IPS-20b (cell line): ENCODE data around the gene LRRC70.
A peak's percentile ranks its signal among the peaks of the same experiment; 100 is the strongest.

ENCODE experiments used
- H3K27ac ChIP-seq: one replicate; pipeline ENCODE4 v1.5.1; 2013; ENCODE audit warnings: low read length
- H3K27me3 ChIP-seq: 2 replicates; pipeline ENCODE4 v1.6.1; 2013; ENCODE audit warnings: mild to moderate bottlenecking, low read length, inconsistent platforms; ENCODE audit not compliant: insufficient read depth
- H3K36me3 ChIP-seq: 2 replicates; pipeline ENCODE4 v1.6.1; 2013; ENCODE audit warnings: low read depth, mild to moderate bottlenecking, inconsistent platforms, low read length, moderate library complexity; ENCODE audit not compliant: insufficient read depth
- H3K4me1 ChIP-seq: 2 replicates; pipeline ENCODE4 v1.6.1; 2013; ENCODE audit warnings: mild to moderate bottlenecking, control low read depth, inconsistent platforms, low read length, moderate library complexity; ENCODE audit not compliant: insufficient read depth
- H3K4me3 ChIP-seq: 2 replicates; pipeline ENCODE4 v1.5.1; 2013; ENCODE audit warnings: mild to moderate bottlenecking, low read length, inconsistent platforms
- H3K9ac ChIP-seq: 2 replicates; pipeline ENCODE4 v1.6.1; 2013; ENCODE audit warnings: low read depth, mild to moderate bottlenecking, inconsistent platforms, low read length, moderate library complexity
- H3K9me3 ChIP-seq: 2 replicates; pipeline ENCODE4 v1.6.1; 2013; ENCODE audit warnings: mild to moderate bottlenecking, low read depth, low read length, inconsistent platforms; ENCODE audit not compliant: insufficient read depth

Gene LRRC70

DNA sequence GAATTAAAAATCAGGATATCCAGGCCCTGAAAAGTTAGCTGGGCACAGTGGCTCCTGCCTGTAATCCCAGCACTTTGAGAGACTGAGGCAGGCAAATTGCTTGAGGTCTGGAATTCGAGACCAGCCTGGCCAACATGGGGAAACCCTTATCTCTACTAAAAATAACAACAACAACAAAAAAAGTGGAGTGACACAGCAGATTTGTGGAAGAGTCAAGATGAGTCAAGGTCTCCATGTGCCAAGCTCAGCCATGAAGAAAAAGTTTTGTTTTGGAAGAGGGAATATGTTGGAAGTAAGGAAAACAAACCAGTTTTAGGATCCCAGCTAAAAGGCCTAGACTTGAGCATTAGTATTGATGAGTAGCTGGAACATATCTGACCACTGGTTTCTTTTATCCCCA lies 14.7 kb downstream of the LRRC70 start:
- no peaks in the 10 kb centered on the region for H3K9me3 ChIP-seq
- H3K9ac ChIP-seq = no peak overlapping the region
- H3K27me3 ChIP-seq = no peaks in the 10 kb centered on the region
- no peak overlapping the region for H3K4me3 ChIP-seq
- no peak overlapping the region for H3K27ac ChIP-seq
- peaks cover 22% of the 10 kb centered on the region for H3K36me3 ChIP-seq
- H3K4me1 ChIP-seq = peaks cover 16% of the 10 kb centered on the region

DNA sequence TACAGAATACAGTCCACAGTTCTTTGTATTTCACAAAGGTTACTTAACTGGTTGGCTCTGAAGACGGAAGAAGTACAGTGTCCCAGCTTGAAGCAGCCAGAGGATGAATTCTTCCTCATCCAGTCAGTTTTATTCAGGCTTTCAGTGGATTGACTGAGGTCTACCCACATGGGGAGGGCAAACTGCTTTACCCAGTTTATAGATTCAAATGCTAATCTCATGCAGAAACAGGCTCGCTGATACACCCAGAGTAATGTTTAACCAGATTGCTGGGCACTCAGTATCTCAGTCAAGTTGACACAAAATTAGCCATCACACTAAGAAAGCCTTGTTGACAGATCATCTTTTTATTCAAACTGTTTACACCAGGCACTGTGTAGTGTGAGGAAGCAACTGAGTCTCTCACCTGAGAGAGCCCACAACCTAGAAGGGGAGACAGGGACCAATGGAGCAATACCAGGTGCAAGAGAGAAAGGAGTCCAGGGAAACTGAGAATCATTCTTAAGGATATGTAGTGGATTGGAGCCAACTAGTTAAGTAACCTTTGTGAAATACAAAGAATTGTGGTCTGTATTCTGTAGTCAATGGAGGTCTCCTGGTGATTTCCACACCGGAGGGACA lies 15.9 kb downstream of the LRRC70 start:
- Histone ChIP-seq H3K9ac (0 out of 2 replicates have a peak overlapping the region, but pooled peaks have one; percentile 2), H3K27ac (no peak overlapping the region), H3K36me3 (peaks cover 20% of the 10 kb centered on the region), H3K4me3 (no peak overlapping the region), H3K27me3 (no peaks in the 10 kb centered on the region), H3K4me1 (peaks cover 16% of the 10 kb centered on the region), H3K9me3 (no peaks in the 10 kb centered on the region)

DNA sequence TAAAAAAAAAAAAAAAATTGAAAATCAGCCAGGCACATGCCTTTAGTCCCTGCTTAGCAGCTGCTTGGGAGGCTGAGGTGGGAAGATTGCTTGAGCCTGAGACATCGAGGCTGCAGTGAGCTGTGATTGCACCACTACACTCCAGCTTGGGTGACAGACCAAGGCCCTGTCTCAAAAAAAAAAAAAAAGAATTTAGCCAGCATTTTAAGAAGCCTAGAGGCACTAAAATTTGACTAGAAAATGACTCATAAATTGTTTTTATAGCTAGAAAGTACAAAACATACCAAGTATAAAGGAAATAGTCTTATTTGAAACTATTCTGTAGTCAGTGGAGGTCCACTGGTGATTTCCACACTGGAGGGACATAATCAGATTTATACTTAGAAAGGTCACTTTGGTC lies 17.5 kb downstream of the LRRC70 start:
- H3K27ac ChIP-seq = no peak overlapping the region
- no peak overlapping the region for H3K9ac ChIP-seq
- no peak overlapping the region for H3K4me3 ChIP-seq
- peaks cover 20% of the 10 kb centered on the region for H3K36me3 ChIP-seq
- no peaks in the 10 kb centered on the region for H3K27me3 ChIP-seq
- H3K9me3 ChIP-seq = no peaks in the 10 kb centered on the region
- H3K4me1 ChIP-seq = peaks cover 16% of the 10 kb centered on the region

DNA sequence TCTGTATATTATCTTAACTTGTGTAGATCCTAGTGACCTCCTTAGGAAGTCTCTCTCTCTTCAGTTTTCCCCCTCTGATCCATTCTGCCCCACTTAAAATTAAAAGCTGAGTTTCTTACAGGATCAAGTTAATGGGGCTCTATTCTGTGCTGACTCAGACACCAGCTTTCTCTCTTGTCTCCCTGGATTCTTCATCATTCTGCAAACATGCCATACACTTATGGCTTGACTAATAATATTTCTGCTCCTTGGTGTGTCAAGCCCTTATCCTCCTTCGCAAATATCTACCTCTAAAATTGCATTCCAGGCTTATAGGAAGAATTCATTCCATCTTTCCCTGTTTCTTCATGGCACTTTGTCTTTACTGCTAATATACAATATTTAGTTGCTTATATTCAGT lies 18.1 kb downstream of the LRRC70 start:
- peaks cover 16% of the 10 kb centered on the region for H3K4me1 ChIP-seq
- H3K36me3 ChIP-seq = peaks cover 15% of the 10 kb centered on the region
- H3K4me3 ChIP-seq = no peak overlapping the region
- no peak overlapping the region for H3K27ac ChIP-seq
- no peaks in the 10 kb centered on the region for H3K9me3 ChIP-seq
- H3K9ac ChIP-seq = no peak overlapping the region
- no peaks in the 10 kb centered on the region for H3K27me3 ChIP-seq

DNA sequence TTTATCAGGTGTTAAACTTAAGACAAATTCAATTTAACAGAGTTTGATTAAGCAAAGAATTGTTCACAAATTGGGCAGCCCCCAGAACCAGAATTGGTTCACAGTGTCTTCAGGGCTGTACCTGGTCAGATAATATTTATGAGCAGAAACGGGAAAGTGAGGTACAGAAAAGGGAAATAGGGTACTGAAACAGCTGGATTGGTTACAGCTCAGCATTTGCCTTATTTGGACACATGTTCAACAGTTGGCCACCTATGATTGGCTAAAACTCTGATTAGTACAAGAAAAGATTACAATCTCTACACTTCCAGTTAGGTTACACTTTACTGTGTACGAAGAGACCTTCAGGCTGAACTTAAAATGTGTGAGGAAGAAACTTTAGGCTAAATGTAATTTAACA lies 18.7 kb downstream of the LRRC70 start:
- Histone ChIP-seq H3K9me3 (no peaks in the 10 kb centered on the region), H3K27me3 (no peaks in the 10 kb centered on the region), H3K4me1 (peaks cover 16% of the 10 kb centered on the region), H3K36me3 (peaks cover 13% of the 10 kb centered on the region), H3K9ac (no peak overlapping the region), H3K27ac (no peak overlapping the region), H3K4me3 (no peak overlapping the region)

DNA sequence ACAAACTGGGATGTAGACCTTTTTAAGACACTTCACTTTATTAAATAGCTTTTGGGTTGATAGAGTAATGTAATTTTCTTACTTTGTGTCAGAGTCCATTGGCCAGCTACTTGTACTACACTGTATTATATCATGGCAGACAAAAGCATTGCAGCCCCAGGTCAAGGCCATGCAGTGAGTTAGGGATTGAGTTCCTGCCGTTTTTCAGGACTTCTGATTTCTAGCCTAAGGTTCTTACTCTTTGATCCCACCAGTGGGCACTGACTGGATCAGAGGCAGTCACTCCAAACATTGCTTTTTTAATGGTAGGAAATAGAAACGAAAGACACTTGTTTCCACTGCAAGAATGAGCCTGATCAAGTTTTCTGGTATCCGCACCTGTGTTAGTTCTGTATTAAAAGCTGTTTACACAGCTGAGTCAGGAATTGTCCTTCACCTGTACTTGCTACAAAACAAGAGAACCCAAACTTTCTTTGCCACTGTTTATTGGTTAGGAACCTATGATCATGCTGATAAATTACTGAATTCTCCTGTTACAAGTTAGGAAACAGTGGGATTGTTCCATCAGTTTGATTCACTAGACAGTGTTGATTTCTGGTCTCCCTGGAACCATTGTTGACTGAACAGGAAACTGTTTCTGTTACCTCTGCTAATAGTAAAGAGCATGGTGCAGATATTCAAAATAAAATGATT lies 22.1 kb downstream of the LRRC70 start:
- Histone ChIP-seq H3K9me3 (no peaks in the 10 kb centered on the region), H3K4me3 (no peak overlapping the region), H3K27me3 (no peaks in the 10 kb centered on the region), H3K36me3 (peaks cover 11% of the 10 kb centered on the region; the same call in 1 of the 2 replicates), H3K4me1 (no peaks in the 10 kb centered on the region; the same call in 1 of the 2 replicates), H3K9ac (no peak overlapping the region), H3K27ac (no peak overlapping the region)

DNA sequence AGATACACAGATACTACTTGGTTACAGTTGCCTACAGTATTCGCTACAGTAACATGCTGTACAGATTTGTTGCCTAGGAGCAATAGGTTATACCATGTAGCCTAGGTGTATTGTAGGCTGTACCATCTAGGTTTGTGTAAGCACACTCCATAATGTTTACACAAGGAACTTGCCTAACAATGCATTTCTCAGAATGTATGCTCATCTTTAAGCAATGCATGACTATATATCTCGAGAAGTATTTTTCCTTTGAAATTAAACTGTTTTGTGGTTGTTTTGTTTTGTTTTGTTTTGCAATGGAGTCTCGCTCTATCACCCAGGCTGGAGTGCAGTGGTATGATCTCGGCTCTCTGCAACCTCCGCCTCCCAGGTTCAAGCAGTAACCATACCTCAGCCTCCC lies 25.3 kb downstream of the LRRC70 start:
- Histone ChIP-seq H3K4me3 (no peak overlapping the region), H3K27me3 (no peaks in the 10 kb centered on the region), H3K9ac (no peak overlapping the region), H3K27ac (no peak overlapping the region), H3K4me1 (no peaks in the 10 kb centered on the region; the same call in 1 of the 2 replicates), H3K9me3 (no peaks in the 10 kb centered on the region), H3K36me3 (peaks cover 8% of the 10 kb centered on the region; the same call in 1 of the 2 replicates)

DNA sequence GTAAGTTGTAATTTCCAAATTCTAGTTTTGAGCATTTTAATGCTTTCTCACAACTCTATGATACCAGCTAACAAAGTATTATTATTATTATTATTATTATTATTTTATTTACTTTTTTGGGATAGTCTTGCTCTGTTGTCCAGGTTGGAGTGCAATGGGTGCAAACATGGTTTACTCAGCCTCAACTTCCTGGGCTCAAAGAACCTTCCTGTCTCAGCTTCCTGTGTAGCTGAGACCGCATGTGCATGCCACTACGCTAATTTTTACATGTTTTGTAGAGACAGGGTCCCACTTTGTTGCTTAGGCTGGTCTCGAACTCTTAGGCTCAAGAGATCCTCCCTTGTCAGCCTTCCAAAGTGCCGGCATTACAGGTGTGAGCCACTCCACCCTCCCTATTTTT lies 27.0 kb downstream of the LRRC70 start:
- Histone ChIP-seq H3K27me3 (no peaks in the 10 kb centered on the region), H3K36me3 (peaks cover 7% of the 10 kb centered on the region; the same call in 1 of the 2 replicates), H3K9ac (no peak overlapping the region), H3K4me1 (no peaks in the 10 kb centered on the region; the same call in 1 of the 2 replicates), H3K4me3 (no peak overlapping the region), H3K9me3 (no peaks in the 10 kb centered on the region), H3K27ac (no peak overlapping the region)

DNA sequence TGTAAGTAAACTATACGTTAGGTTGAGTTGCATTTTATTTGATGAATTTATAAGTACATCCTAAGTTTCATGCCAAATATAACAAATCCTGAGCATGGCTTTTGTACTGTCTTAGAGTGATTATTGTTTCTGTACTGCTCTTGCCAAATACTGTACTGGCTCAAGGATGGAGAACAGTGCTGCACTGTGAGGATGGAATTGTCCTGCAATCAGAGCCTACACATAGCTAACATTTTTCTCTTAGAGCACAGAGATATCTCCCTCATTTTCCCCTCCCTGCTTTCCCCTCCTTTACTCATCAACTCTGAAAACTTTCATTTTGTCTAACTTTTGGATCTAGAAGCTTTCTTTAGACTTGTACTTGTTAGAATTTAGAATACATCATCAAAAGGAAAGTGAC lies 28.3 kb downstream of the LRRC70 start:
- Histone ChIP-seq H3K27me3 (no peaks in the 10 kb centered on the region), H3K9ac (no peak overlapping the region), H3K36me3 (peaks cover 7% of the 10 kb centered on the region; the same call in 1 of the 2 replicates), H3K27ac (no peak overlapping the region), H3K4me3 (no peak overlapping the region), H3K4me1 (no peaks in the 10 kb centered on the region), H3K9me3 (no peaks in the 10 kb centered on the region)

DNA sequence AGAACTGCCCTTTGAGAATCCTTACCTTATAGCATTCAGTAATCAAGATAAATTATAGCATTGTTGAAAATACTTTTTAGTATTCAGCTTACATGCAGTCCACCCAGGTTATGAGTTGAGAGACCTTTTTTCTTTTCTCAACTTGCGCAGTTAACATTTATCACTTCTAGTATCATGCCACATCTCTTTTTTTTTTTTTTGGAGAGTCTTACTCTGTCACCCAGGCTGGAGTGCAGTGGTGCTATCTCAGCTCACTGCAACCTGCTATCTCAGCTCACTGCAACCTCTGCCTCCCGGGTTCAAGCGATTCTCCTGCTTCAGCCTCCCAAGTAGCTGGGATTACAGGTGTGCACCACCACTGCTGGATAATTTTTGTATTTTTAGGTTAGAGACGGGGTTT lies 29.0 kb downstream of the LRRC70 start:
- Histone ChIP-seq H3K9me3 (no peaks in the 10 kb centered on the region), H3K36me3 (peaks cover 7% of the 10 kb centered on the region; the same call in 1 of the 2 replicates)

DNA sequence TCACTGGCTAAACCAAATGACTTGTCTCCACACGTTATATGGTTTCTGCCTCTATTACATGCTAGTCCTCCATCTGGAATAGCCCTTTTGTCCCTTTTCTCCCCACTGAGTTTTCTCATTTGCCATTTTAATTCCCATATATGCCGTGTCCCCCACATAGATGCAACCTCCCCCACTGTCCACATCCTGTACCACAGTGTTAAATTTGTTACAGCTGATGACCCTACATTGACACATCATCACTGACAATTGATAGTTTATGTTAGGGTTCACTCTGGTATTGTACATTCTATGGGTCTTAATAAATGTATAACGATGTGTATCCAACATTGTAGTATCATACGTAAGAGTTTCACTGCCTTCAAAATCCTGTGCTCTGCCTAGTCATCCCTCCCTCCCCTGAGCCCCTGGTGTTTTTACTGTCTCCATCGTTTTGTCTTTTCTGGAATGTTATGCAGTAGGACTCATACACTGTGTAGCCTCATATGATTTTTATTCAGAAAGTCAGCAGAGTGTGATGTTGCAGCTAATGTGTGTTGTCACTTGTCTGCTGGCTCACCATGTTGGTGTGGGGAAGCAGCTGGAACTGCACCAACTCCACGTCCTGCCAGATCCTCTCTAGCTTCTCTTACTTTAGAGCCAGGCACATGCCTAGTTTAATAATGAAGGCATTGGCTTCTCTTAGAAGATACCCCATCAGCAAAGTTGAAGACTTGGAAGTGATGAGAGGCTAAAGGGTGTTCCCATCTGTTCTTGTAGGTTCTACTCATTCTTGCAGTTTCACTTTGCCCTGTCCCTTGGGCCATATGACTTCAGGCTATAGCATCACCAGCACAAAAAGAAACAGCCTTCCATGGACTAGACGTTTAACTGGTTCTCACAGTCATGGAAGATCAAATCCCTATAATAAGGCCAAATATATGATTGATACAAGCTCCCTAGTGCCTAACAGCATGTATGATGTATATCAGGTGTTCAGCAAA lies 30.2 kb downstream of the LRRC70 start:
- H3K36me3 ChIP-seq = peaks cover under 1% of the 10 kb centered on the region; the same call in 1 of the 2 replicates
- no peak overlapping the region for H3K9ac ChIP-seq
- no peaks in the 10 kb centered on the region for H3K9me3 ChIP-seq
- no peak overlapping the region for H3K27ac ChIP-seq
- H3K4me3 ChIP-seq = no peak overlapping the region
- H3K27me3 ChIP-seq = no peaks in the 10 kb centered on the region
- no peaks in the 10 kb centered on the region for H3K4me1 ChIP-seq

More for the DNA sequence above, 29.0 kb downstream of the LRRC70 start:
- H3K27ac ChIP-seq = no peak overlapping the region
- no peaks in the 10 kb centered on the region for H3K4me1 ChIP-seq
- H3K9ac ChIP-seq = no peak overlapping the region
- H3K27me3 ChIP-seq = no peaks in the 10 kb centered on the region
- no peak overlapping the region for H3K4me3 ChIP-seq
